ENCODE results near the gene HSD17B1. TPM values are rescaled to one million over a fixed set of nuclear protein-coding genes. Genes with fewer than 3 reads are reported as not detected.
A peak's percentile ranks its signal among the peaks of the same experiment; 100 is the strongest.

Gene HSD17B1
- total RNA-seq, 1 experiment from 2014 or later = 1.5 TPM

DNA sequence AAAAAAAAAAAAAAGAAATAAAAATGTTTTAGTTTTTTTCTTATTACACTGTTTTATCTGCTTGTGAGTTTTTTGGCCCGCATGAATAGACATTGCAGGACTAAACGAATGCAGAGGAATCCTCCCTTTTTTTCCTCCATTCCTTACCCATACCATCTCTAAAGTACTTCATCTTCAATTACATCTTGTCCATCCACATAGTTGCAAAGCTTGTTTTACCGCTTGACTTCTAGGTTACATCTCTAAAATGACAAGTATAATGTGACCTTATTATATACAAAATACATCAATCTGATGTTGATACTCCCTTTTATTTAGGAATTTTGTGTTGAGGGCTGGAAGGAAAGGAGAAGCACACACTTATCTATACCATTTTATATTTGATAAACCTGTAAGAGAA lies 43.7 kb downstream of the HSD17B1 start:
- TF ChIP-seq EZH2 (IDR thresholded peaks at IDR 0.05; ENCODE audit: low read length, unreplicated experiment) (no peak), EZH2phosphoT487 (IDR thresholded peaks at IDR 0.05; ENCODE audit: borderline replicate concordance, low read length) (no peak)
- no peak for ATAC-seq
- Histone ChIP-seq H3K79me2 (ENCODE audit: low read length) (0 out of 2 replicates have a peak, but pooled peaks cover 3% of the 10 kb centered on the region), H3K36me3 (ENCODE audit: low read depth, low read length) (no peaks in the 10 kb centered on the region), H2AFZ (ENCODE audit: low read length) (no peak overlapping the region), H3K9me3 (ENCODE audit: low read length) (no peaks in the 10 kb centered on the region), H3K27me3 (ENCODE audit: low read length) (no peaks in the 10 kb centered on the region), H3K4me2 (ENCODE audit: low read length) (no peak overlapping the region), H3K27ac (ENCODE audit: low read length) (no peak overlapping the region), H3K4me1 (ENCODE audit: insufficient read depth, low read length) (no peaks in the 10 kb centered on the region), H3F3A (ENCODE audit: low read length, unreplicated experiment) (no peaks in the 10 kb centered on the region), H3K9me2 (replicated peaks; ENCODE audit: low read length) (no peaks in the 10 kb centered on the region), H4K20me1 (ENCODE audit: low read length) (no peaks in the 10 kb centered on the region), H3K4me3 (ENCODE audit: low read length) (no peak overlapping the region), H3K9ac (ENCODE audit: low read length) (no peak overlapping the region)
- no TSS peak for BruUV-seq (replicated peaks)
- DNase-seq = peak; percentile 14
- ChIA-PET CTCF (no interaction called here), POLR2A (ENCODE audit: unreplicated experiment) (no interaction called here)
- intact Hi-C loops (cut with micrococcal nuclease) = no loop called here

GRCh38 chr17:42598905-42599304 lies 46.2 kb downstream of the HSD17B1 start:
- CTCF ChIA-PET = no interaction called here
- Histone ChIP-seq H4K20me1 (ENCODE audit: low read length) (no peaks in the 10 kb centered on the region), H3K4me2 (ENCODE audit: low read length) (no peak overlapping the region)

DNA sequence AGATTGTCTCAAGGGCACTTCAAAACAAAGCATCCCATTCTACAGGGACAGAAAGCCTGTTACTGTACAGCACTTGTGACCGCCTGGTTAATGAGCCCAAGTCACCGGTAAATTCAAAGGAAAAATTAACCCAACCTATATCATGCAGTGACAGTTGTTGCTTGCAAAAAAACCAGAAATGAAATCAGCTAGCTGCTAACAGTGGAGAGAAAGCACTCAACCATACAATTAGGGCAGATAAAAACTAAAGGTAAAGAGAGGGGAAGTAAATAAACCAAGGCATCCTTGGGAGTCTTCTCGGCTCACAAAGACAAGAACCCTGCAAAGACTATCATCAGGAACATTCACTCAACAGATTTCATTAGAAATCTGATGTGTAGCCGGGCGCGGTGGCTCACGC lies 50.6 kb downstream of the HSD17B1 start:
- ChIA-PET CTCF (no interaction called here), POLR2A (ENCODE audit: unreplicated experiment) (no interaction called here)
- H3K9ac ChIP-seq (ENCODE audit: low read length) = no peak overlapping the region
- TF ChIP-seq EZH2 (IDR thresholded peaks at IDR 0.05; ENCODE audit: low read length, unreplicated experiment) = no peak
- TF ChIP-seq EZH2phosphoT487 (IDR thresholded peaks at IDR 0.05; ENCODE audit: borderline replicate concordance, low read length) = no peak
- TF ChIP-seq, protein P1, sequence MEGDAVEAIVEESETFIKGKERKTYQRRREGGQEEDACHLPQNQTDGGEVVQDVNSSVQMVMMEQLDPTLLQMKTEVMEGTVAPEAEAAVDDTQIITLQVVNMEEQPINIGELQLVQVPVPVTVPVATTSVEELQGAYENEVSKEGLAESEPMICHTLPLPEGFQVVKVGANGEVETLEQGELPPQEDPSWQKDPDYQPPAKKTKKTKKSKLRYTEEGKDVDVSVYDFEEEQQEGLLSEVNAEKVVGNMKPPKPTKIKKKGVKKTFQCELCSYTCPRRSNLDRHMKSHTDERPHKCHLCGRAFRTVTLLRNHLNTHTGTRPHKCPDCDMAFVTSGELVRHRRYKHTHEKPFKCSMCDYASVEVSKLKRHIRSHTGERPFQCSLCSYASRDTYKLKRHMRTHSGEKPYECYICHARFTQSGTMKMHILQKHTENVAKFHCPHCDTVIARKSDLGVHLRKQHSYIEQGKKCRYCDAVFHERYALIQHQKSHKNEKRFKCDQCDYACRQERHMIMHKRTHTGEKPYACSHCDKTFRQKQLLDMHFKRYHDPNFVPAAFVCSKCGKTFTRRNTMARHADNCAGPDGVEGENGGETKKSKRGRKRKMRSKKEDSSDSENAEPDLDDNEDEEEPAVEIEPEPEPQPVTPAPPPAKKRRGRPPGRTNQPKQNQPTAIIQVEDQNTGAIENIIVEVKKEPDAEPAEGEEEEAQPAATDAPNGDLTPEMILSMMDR (conservative IDR thresholded peaks at IDR 0.05; ENCODE audit: low read depth, low read length) = no peak
- no peak overlapping the region for H3K4me3 ChIP-seq (ENCODE audit: low read length)
- no peak overlapping the region for H3K4me2 ChIP-seq (ENCODE audit: low read length)
- no peak for DNase-seq
- H2AFZ ChIP-seq (ENCODE audit: low read length) = no peak overlapping the region
- no peaks in the 10 kb centered on the region for H3K36me3 ChIP-seq (ENCODE audit: low read depth, low read length)
- no peak for ATAC-seq
- BruUV-seq (replicated peaks) = no TSS peak
- H3K9me2 ChIP-seq (replicated peaks; ENCODE audit: low read length) = no peaks in the 10 kb centered on the region
- peaks cover 61% of the 10 kb centered on the region for H3K79me2 ChIP-seq (ENCODE audit: low read length)
- no peaks in the 10 kb centered on the region for H4K20me1 ChIP-seq (ENCODE audit: low read length)
- H3F3A ChIP-seq (ENCODE audit: low read length, unreplicated experiment) = no peaks in the 10 kb centered on the region
- no peaks in the 10 kb centered on the region for H3K27me3 ChIP-seq (ENCODE audit: low read length)
- H3K9me3 ChIP-seq (ENCODE audit: low read length) = no peaks in the 10 kb centered on the region
- no peak overlapping the region for H3K27ac ChIP-seq (ENCODE audit: low read length)
- H3K4me1 ChIP-seq (ENCODE audit: insufficient read depth, low read length) = peaks cover 4% of the 10 kb centered on the region; the same call in 1 of the 2 replicates
- intact Hi-C loops (cut with micrococcal nuclease) = no loop called here

More at GRCh38 chr17:42598905-42599304, 46.2 kb downstream of the HSD17B1 start:
- BruUV-seq (replicated peaks) = no TSS peak
- H3K36me3 ChIP-seq (ENCODE audit: low read depth, low read length) = no peaks in the 10 kb centered on the region
- intact Hi-C loops (cut with micrococcal nuclease) = no loop called here
- ATAC-seq (no peak), DNase-seq (no peak)
- peaks cover 17% of the 10 kb centered on the region for H3K79me2 ChIP-seq (ENCODE audit: low read length)
- no peaks in the 10 kb centered on the region for H3K9me3 ChIP-seq (ENCODE audit: low read length)
- no peaks in the 10 kb centered on the region for H3K9me2 ChIP-seq (replicated peaks; ENCODE audit: low read length)
- no peak overlapping the region for H3K4me3 ChIP-seq (ENCODE audit: low read length)
- H3K9ac ChIP-seq (ENCODE audit: low read length) = no peak overlapping the region
- POLR2A ChIA-PET (ENCODE audit: unreplicated experiment) = no interaction called here
- H3K27me3 ChIP-seq (ENCODE audit: low read length) = no peaks in the 10 kb centered on the region
- TF ChIP-seq EZH2 (IDR thresholded peaks at IDR 0.05; ENCODE audit: low read length, unreplicated experiment) (no peak), EZH2phosphoT487 (IDR thresholded peaks at IDR 0.05; ENCODE audit: borderline replicate concordance, low read length) (no peak)
- TF ChIP-seq, protein P1 (conservative IDR thresholded peaks at IDR 0.05; ENCODE audit: low read depth, low read length) = no peak
- H3K27ac ChIP-seq (ENCODE audit: low read length) = no peak overlapping the region
- no peaks in the 10 kb centered on the region for H3F3A ChIP-seq (ENCODE audit: low read length, unreplicated experiment)
- no peak overlapping the region for H2AFZ ChIP-seq (ENCODE audit: low read length)
- H3K4me1 ChIP-seq (ENCODE audit: insufficient read depth, low read length) = no peaks in the 10 kb centered on the region

Small RNA genes lying within 50 kb of the gene (microRNA-seq; reads per million reads assigned to microRNA genes)
- not detected for gene MIR5010 (ENCODE audit: unreplicated experiment)

Other genes with a start within 250 kb of the HSD17B1 start
- gene STAT3, start 164.5 kb upstream of the HSD17B1 start, total RNA-seq (2014; rRNA removed) = not detected in 2 replicates
- gene CAVIN1, start 129.7 kb upstream of the HSD17B1 start, total RNA-seq (2014; rRNA removed) = 0.17 TPM in 1 of 2 replicates, not detected in the other
- gene ATP6V0A1, start 94.0 kb upstream of the HSD17B1 start, total RNA-seq (2014; rRNA removed) = 0.07 and 0.35 TPM in 2 replicates
- 4.9 and 9.8 TPM in 2 replicates for gene NAGLU, start 16.7 kb upstream of the HSD17B1 start, total RNA-seq (2014; rRNA removed)
- gene COASY, start 9.2 kb downstream of the HSD17B1 start, total RNA-seq (2014; rRNA removed) = 33.3 and 54.3 TPM in 2 replicates
- gene MLX, start 14.2 kb downstream of the HSD17B1 start, total RNA-seq (2014; rRNA removed) = 25.8 and 26.2 TPM in 2 replicates
- 20.3 and 24.1 TPM in 2 replicates for gene PSMC3IP, start 24.8 kb downstream of the HSD17B1 start, total RNA-seq (2014; rRNA removed)
- gene RETREG3, start 56.5 kb downstream of the HSD17B1 start, total RNA-seq (2014; rRNA removed) = 19.3 and 21.9 TPM in 2 replicates
- gene TUBG1, start 56.8 kb downstream of the HSD17B1 start, total RNA-seq (2014; rRNA removed) = 97.2 and 114 TPM in 2 replicates
- gene TUBG2, start 106.4 kb downstream of the HSD17B1 start, total RNA-seq (2014; rRNA removed) = 6.0 and 7.1 TPM in 2 replicates
- gene PLEKHH3, start 124.1 kb downstream of the HSD17B1 start, total RNA-seq (2014; rRNA removed) = 20.1 and 27.8 TPM in 2 replicates
- gene CCR10, start 128.9 kb downstream of the HSD17B1 start, total RNA-seq (2014; rRNA removed) = 0.58 TPM in 1 of 2 replicates, not detected in the other
- 4.6 and 6.6 TPM in 2 replicates for gene CNTNAP1, start 129.6 kb downstream of the HSD17B1 start, total RNA-seq (2014; rRNA removed)
- 5.8 and 13.7 TPM in 2 replicates for gene EZH1, start 192.1 kb downstream of the HSD17B1 start, total RNA-seq (2014; rRNA removed)
- not detected in 2 replicates for gene RAMP2, start 208.3 kb downstream of the HSD17B1 start, total RNA-seq (2014; rRNA removed)
- gene VPS25, start 220.5 kb downstream of the HSD17B1 start, total RNA-seq (2014; rRNA removed) = 56.7 and 62.0 TPM in 2 replicates
- gene WNK4, start 227.7 kb downstream of the HSD17B1 start, total RNA-seq (2014; rRNA removed) = 13.0 and 17.4 TPM in 2 replicates
- gene COA3, start 245.8 kb downstream of the HSD17B1 start, total RNA-seq (2014; rRNA removed) = 44.6 and 49.6 TPM in 2 replicates
- not detected in 2 replicates for gene CNTD1, start 245.9 kb downstream of the HSD17B1 start, total RNA-seq (2014; rRNA removed)

All from PC-3 (cell line).